Hypothalamus (tissue), 51 donors: ENCODE results near the gene TENM4.

ENCODE experiments used
- DNase-seq, 51 donors: peaks; one replicate each; lab custom pipeline; 2025; lab: John Stamatoyannopoulos, UW

The TENM4 gene

GRCh38 chr11:79312617-79313529, 128.0 kb downstream of the TENM4 start:
- peak in 13 of 51 donors; percentile 5 to 48 (median 14) for DNase-seq

GRCh38 chr11:79311461-79311860, 129.4 kb downstream of the TENM4 start:
- DNase-seq: no peak

GRCh38 chr11:79309407-79309806, 131.4 kb downstream of the TENM4 start:
- peak in 1 of 51 donors; percentile 9 for DNase-seq

GRCh38 chr11:79308429-79308828, 132.4 kb downstream of the TENM4 start:
- DNase-seq: no peak

- no peak for DNase-seq
Measured at GRCh38 chr11:79304599-79305212, 136.1 kb downstream of the TENM4 start.

- DNase-seq: no peak
Measured at GRCh38 chr11:79296141-79296540, 144.7 kb downstream of the TENM4 start.

- DNase-seq: no peak
Measured at GRCh38 chr11:79294845-79295731, 145.7 kb downstream of the TENM4 start.

- no peak for DNase-seq
Measured at GRCh38 chr11:79291948-79292347, 148.9 kb downstream of the TENM4 start.

GRCh38 chr11:79290761-79291160, 150.1 kb downstream of the TENM4 start:
- no peak for DNase-seq

GRCh38 chr11:79287952-79288351, 152.9 kb downstream of the TENM4 start:
- no peak for DNase-seq

GRCh38 chr11:79285756-79286155, 155.1 kb downstream of the TENM4 start:
- DNase-seq: no peak

GRCh38 chr11:79276736-79277325, 164.0 kb downstream of the TENM4 start:
- no peak for DNase-seq

GRCh38 chr11:79274636-79275331, 166.0 kb downstream of the TENM4 start:
- DNase-seq: no peak

- DNase-seq: no peak
Measured at GRCh38 chr11:79273781-79274180, 167.0 kb downstream of the TENM4 start.

GRCh38 chr11:79269611-79270307, 171.1 kb downstream of the TENM4 start:
- DNase-seq: peak in 1 of 51 donors; percentile 9

- DNase-seq: no peak
Measured at GRCh38 chr11:79266396-79266795, 174.4 kb downstream of the TENM4 start.

- DNase-seq: no peak
Measured at GRCh38 chr11:79265756-79266322, 175.0 kb downstream of the TENM4 start.

- DNase-seq: peak in 2 of 51 donors; percentile 6 to 19
Measured at GRCh38 chr11:79264284-79264683, 176.5 kb downstream of the TENM4 start.

- DNase-seq: no peak
Measured at GRCh38 chr11:79263001-79263400, 177.8 kb downstream of the TENM4 start.
